HG03103 (cell line): Measurements from ENCODE around the gene ATP5PD.
"Not testable (repeated sequence)": the region's sequence is repeated elsewhere in the genome, so short reads cannot be mapped to it uniquely, and the experiment has no call there.

ENCODE experiments used
- ATAC-seq: cut with Tn5 transposase; IDR thresholded peaks from one replicate; pipeline ENCODE4 v1.9.1; 2021; ENCODE audit warnings: low read depth; ENCODE audit not compliant: unreplicated experiment

The ATP5PD gene

GRCh38 chr17:75077496-75078283, 30.9 kb upstream of the ATP5PD start:
- ATAC-seq, result no peak

DNA sequence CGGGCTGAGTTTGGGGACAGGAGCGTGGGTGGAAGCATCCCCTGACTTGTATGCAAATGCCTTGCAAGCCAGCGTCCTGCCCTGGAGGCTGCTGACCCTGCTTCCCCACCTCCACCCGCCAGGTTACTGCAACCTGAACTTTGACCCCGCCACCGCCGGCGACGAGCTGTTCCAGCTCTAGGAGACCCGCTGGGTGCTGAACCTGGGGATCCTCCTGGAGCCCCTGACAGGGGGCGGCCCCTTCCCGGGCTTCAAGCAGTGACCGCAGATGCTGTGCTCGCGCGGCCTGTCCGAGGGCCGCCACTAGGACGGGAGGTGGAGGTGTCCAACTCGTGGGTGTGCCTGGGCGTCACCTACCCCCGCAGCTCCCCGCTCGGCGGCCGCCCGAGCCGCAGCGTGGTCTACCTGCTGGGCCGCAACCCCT, 30.3 kb upstream of the ATP5PD start:
- ATAC-seq, result no peak

GRCh38 chr17:75075597-75076336, 29.0 kb upstream of the ATP5PD start:
- ATAC-seq, result no peak

- no peak for ATAC-seq
These were observed 27.8 kb upstream of the ATP5PD start for GRCh38 chr17:75074532-75074931.

DNA sequence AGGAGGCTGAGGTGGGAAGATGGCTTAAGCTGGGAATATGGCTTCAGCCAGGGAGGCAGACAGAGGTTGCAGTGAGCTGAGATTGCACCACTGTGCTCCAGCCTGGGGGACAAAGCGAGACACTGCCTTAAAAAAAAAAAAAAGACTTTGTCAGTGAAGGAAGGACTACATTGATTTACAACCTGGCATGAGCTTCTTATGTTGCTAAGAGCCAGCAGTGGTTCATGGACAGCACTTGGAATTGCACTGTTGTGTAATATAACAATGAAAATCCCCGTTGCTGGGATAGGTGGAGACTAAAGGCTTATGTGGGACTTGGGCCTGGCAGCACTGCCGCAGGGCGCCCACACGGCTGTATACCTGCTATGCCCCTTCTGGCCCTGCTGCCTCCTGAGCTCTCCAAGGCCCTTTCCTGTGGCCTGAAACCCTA, 26.9 kb upstream of the ATP5PD start:
- no peak for ATAC-seq

DNA sequence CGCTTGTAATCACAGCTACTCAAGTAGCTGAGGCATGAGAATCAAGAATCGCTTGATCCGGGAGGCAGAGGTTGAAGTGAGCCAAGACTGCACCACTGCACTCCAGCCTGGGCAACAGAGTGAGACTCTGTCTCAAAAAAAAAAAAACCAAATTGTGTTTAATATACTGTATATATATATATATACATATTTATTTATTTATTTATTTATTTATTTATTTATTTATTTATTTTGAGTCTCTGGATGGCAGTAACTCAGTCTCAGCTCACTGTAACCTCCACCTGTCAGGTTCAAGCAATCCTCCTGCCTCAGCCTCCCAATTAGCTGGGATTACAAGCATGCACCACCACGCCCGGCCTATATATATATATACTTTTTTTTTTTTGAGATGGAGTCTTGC, 26.1 kb upstream of the ATP5PD start:
- not testable (repeated sequence) for ATAC-seq

- not testable (repeated sequence) for ATAC-seq
These were observed 24.9 kb upstream of the ATP5PD start for GRCh38 chr17:75071478-75072271.

- no peak for ATAC-seq
These were observed 23.0 kb upstream of the ATP5PD start for GRCh38 chr17:75069783-75070182.

DNA sequence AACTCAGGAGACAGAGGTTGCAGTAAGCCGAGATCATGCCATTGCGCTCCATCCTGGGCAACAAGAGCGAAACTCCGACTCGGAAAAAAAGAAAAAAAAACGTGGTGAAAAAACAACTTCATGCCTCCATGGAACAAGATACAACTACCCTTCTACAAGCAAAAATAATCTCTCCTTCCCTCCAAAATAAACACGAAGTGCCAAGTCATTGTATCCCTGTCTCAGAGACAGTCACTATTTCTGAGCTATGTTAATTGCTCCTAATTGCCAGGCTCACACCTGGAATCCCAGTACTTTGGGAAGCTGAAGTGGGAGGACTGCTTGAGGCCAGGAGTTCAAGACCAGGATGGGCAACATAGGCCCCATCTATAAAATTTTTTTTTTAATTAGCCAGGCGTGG, 22.0 kb upstream of the ATP5PD start:
- ATAC-seq, result no peak

DNA sequence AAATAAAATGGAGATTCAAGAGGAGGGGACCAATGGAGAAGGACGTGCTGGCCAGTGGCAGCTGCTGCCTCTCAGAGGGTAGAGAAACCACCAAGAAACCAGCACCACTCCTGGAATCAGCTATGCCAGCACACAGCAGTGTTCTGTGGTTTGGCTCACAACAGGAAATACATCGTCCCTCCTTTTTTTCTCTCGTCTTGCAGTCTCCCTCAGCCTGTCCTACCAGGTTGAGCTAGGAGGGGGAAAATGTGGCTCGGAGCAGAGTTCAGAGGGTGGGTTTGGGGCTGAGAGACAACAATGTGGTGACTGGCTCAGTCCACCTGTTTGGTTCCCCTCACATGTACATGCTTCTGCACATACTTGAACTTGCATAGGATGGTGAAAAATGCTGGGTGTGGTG, 21.1 kb upstream of the ATP5PD start:
- ATAC-seq, result no peak

GRCh38 chr17:75065562-75066151, 18.9 kb upstream of the ATP5PD start:
- no peak for ATAC-seq

GRCh38 chr17:75064867-75065561, 18.2 kb upstream of the ATP5PD start:
- ATAC-seq, result no peak

- ATAC-seq, result no peak
These were observed 17.7 kb upstream of the ATP5PD start for GRCh38 chr17:75064460-75064859.

DNA sequence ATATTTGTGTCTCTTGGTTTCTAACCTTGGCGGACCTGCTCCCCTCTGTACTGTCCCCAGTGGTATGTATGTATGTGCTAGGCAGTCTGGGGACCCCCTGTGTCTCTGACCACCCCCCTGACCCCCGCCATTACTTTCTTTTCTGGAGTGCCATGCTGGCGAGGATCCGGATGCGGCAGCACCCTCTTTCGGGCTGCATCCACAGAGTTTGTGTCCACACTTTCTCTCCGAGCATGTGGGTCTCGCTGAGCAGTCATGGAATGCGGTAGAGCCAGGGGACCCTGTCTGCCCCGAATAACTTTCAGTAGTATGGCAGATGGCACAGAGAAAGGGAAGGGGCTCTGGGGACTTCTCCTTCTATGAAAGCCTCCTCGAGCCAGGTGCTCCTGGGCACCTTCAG, 17.3 kb upstream of the ATP5PD start:
- ATAC-seq, result no peak

DNA sequence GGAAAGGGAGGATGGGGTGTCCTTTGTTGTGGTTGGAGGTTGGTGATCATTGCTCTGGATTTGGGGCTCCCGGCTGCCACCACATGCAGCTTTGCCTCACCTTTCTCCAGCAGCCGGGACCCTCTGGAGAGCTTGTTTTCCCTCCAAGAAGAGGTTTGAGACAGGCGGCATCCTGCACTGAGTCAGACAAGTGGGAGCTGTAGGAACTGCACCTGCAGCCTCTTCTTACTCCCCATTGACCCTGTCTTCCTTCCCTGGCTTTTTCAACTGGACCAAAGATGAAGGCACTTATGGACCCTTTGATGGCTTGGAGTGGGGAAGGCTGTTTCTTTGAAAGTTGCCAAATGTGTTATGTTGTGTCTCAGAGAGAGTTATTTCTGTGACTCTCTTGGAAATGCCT, 16.9 kb upstream of the ATP5PD start:
- ATAC-seq, result no peak

DNA sequence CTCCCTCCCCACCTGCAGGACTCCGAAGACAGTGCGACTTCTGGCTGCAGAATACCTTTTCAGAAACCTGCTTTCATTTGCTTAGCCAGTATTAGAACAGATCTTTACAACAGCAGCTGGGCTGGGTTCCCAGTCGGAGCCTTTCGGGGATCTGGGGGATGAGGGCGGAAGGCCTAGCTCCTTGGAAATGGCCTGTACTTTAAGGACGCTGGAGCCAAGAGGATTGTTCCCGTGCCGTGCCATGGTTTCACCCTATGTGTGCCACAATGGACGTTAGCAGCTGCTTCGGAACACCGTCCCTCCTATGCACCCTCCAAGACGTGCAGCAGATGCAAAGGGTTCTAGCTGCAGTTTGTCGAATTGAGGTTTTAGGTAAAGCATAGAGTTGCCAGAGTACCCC, 16.4 kb upstream of the ATP5PD start:
- ATAC-seq, result no peak

DNA sequence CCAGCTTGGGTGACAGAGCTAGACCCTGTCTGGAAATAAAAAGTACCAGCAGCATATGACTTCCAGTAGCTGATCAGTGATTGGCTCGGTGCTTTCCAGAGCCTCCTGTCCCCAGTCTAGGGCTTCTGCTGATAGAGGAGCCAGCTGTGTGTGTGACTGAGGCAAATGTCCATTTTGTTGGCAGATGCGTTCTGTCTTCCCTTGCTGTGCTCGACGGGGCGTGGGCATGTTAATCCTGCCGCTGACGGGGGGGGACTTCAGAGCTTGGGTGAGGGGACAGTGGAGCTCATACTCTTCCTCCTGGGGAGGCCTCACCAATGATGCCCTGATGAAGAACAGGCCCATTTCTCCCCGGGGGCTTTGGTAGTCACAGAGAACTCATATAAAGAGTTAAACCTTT, 14.8 kb upstream of the ATP5PD start:
- no peak for ATAC-seq

GRCh38 chr17:75061055-75061438, 14.3 kb upstream of the ATP5PD start:
- ATAC-seq, result no peak

- ATAC-seq, result no peak
These were observed 13.8 kb upstream of the ATP5PD start for GRCh38 chr17:75060434-75061054.
